HG02571 (cell line): ENCODE measurements around the gene CRISPLD2.

Experiments used
- ATAC-seq: cut with Tn5 transposase; IDR thresholded peaks from one replicate; pipeline ENCODE4 v1.9.1; 2021; ENCODE audit warnings: mild to moderate bottlenecking, moderate library complexity; ENCODE audit not compliant: unreplicated experiment

CRISPLD2 gene

DNA sequence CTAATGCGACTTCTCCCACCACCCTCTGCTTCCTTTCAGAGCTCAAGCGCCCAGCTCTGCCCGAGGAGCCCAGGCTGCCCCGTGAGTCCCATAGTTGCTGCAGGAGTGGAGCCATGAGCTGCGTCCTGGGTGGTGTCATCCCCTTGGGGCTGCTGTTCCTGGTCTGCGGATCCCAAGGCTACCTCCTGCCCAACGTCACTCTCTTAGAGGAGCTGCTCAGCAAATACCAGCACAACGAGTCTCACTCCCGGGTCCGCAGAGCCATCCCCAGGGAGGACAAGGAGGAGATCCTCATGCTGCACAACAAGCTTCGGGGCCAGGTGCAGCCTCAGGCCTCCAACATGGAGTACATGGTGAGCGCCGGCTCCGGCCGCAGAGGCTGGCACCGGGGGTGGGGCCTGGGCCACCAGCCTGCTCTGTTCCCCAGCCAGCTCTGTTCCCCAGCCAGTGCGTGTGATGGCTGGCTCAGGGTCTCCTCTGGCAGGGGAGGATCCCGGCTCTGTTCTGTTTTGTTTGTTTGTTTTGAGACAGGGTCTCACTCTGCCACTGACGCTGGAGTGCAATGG, 18.7 kb downstream of the CRISPLD2 start:
- ATAC-seq: no peak

DNA sequence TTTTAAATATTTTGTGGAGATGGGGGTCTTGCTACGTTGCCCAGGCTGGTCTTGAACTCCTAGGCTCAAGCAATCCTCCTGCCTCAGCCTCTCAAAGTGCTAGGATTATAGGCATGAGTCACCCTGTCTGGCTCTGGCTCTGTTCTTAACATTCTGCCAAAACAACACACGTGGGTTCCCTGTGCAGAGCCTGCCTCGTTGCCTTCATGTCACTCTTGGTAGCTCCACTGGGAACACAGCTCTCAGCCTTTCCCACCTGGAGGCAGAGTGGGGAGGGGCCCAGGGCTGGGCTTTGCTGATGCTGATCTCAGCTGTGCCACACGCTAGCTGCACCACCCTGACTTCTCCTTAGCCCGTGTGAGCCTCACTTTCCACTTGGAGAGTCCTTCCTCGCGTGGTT, 19.3 kb downstream of the CRISPLD2 start:
- no peak for ATAC-seq

- no peak for ATAC-seq
Measured at GRCh38 chr16:84839956-84840355, 20.2 kb downstream of the CRISPLD2 start.

GRCh38 chr16:84840687-84841627, 21.2 kb downstream of the CRISPLD2 start:
- no peak for ATAC-seq

DNA sequence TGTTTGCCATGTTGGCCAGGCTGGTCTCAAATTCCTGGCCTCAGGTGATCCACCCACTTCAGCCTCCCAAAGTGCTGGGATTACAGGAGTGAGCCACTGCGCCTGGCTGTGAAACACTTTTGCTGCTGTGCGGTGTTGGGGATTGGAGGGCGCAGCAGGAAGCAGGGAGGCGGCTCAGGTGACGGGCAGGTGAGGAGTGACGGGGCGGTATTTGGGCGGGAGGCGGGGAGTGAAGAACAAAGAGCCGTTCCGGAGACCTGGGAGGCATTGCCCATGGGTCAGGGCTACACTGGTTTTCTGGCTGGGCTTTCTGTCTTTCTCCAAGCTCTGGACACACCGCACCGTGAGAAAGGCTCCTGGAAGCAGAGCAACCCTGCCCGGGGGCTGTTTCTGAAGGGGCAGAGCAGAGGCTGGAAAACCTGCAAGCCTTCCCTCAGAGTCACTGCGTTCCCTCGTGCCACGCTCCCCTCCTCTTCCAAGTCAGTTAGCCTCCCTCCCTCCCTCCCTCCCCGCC, 22.1 kb downstream of the CRISPLD2 start:
- no peak for ATAC-seq

DNA sequence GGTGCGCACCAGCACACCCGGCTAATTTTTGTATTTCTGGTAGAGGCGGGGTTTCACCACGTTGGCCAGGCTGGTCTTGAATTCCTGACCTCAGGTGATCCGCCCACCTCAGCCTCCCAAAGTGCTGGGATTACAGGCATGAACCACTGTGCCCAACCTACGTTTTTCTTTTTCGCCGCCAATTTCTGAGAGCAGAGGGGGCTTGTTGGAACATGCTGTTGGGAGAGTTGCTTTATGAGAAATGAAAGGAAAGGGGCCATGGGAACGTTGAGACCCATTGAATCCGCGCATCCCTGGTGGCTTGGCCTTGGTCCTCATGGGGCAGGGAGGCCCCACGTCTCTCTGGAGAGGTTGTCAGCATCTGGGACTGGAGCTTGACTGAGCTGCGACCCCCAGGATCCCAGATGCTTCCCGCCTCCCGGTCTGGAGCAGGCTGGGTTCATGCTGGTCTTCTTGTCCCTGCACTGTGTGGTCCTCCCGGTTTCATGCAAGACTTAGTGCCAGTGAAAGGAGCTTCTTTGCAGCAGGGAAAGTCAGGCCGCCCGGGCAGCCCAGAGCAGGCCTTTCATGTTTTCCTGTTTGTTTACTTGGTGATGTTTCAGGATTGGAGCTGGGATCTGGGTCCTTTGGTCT, 22.8 kb downstream of the CRISPLD2 start:
- no peak for ATAC-seq

- no peak for ATAC-seq
Measured at GRCh38 chr16:84843149-84844048, 23.6 kb downstream of the CRISPLD2 start.

DNA sequence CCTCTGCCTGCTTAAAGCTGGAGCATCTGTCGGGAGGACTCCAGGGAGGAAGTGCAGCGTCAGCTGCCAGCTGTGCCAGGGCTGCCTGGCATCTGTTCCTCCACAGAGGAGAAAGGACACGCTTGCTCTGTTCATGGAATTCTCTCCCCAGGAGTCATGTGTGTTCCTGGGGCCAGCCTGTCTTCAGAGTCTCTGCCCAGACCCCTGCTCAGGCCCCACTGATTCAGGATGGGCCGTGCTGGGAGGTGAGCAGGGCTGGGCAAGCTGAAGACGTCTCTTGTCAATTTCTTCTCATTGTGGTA, 24.2 kb downstream of the CRISPLD2 start:
- no peak for ATAC-seq

DNA sequence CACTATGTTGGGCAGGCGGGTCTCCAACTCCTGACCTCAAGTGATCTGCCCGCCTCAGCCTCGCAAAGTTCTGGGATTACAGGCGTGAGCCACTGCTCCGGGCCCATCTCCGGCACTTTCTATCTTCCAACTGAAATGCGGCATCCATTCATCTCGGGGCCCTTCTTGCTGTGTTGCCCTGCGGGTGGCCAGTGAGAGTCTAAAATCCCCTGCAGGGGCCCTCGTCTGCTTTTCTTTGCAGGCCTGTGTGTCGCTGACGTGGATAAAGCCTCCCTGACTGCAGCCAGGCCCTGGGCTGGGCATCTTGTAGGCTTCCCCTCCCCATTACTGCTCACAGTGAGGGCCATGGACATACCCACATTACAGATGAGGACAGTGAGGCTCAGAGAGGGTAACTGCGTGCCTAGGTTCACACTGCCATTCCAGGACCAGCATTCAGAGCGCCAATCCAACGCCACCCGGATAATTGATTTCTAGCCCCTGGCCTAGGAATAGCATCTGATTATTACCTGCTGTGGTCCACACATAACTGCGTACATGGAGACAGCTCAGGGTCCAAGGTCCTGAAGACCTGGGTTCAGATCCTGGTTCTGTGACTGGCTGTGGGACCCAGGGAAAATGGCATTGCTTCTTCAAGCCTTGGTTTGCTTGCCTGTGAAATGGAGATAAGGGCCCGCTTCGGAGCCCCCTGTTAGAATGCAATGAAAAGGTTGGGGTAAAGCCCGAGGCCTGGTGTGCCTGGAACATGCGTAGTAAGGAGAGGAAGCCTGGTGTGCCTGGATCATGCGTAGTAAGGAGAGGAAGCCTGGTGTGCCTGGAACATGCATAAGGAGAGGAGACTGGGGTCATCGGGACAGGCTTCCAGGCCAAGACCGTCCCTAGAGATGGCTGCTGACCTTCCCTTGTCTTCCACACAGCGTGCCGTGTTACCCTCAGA, 25.0 kb downstream of the CRISPLD2 start:
- ATAC-seq: no peak

DNA sequence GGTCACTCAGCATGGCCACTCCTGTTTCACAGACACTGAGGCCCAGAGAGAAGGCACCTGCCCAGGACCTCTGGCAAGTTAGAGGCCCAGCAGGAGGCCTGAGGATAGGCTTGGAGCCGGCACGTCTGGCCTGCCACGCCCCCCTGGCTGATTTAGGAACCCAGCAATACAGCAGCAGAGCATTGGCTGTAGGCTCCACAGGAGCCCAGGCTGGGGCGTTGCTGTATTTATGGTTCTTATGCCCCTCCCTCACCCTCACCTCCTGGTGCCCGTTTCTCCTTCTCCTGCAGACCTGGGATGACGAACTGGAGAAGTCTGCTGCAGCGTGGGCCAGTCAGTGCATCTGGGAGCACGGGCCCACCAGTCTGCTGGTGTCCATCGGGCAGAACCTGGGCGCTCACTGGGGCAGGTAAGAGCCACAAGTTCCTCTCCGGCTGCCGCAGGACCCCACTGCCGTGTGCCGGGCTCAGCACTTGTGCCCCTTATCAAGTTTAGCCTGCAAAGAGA, 25.8 kb downstream of the CRISPLD2 start:
- ATAC-seq: no peak

DNA sequence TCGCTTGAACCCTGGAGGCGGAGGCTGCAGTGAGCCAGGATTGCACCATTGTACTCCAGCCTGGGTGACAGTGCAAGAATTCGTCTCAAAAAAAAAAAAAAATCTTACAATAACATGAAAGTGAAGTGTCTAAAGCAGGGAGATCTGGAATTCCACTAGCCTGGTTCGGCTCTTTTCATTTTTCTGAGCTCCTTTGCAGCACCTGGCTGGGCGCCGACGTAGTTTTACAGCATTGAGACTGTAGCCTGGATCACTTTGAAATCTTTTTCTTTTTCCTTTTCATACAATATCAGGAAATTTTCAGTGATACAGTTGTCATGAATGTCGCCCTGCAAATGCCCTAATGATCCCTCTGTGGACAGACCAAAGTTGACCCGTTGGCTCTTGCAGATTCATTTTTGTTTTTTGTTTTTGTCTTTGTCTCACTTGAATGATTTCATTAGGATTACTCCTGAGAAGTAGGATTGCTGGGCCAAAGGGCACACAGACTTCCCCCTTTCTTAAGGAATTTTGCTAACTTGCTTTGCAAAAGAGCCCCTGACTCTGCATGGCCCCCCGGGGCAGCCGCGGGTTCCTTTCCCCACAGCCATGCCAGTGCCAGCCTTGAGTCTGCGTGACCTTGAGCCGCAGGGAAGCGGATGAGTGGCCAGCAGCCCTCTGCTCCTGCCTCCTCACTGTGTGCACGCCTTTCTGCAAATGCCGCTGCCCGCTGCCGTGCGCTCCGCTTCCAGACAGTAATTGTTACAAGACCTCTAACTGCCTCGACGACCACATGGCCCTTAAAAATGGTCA, 28.0 kb downstream of the CRISPLD2 start:
- ATAC-seq: no peak

DNA sequence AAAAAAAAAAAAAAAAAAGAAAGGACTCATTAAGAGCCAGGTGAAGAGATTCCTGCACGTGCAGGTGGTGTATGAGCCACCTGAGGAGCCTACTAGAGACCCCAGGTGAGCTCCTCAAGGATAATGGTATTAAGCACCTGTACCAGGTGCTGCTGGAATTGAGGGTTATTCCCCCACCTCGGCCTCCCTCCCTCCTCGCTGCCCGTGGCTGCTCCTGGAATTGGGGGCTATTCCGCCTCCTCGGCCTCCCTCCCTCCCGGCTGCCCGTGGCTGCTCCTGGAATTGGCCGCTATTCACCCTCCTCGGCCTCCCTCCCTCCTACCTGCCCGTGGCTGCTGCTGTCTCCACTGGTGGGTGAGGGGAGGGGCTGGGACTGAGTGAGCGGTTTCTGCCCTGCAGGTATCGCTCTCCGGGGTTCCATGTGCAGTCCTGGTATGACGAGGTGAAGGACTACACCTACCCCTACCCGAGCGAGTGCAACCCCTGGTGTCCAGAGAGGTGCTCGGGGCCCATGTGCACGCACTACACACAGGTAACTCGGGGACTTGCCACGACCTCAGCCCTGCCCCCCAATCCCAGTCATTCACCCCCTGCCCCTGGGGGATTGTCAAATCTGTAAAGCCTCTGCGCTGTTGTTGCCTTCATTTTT, 29.3 kb downstream of the CRISPLD2 start:
- no peak for ATAC-seq

DNA sequence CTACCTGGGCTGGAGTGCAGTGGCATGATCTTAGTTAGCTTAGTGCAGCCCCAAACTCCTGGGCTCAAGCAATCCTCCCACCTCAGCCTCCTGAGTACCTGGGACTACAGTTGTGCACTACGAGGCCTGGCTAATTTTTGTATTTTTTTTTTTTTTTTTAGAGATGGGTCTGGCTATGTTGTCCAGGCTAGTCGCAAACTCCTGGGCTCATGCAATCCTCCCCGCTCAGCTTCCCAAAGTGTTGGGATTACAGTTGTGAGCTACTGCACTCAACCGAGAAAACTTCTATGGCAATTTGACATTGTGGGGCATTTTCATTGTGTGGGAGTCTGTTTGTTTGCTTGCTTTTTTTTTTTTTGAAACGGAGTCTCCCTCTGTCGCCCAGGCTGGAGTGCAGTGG, 30.0 kb downstream of the CRISPLD2 start:
- no peak for ATAC-seq

- no peak for ATAC-seq
Measured at GRCh38 chr16:84850714-84851113, 30.9 kb downstream of the CRISPLD2 start.

DNA sequence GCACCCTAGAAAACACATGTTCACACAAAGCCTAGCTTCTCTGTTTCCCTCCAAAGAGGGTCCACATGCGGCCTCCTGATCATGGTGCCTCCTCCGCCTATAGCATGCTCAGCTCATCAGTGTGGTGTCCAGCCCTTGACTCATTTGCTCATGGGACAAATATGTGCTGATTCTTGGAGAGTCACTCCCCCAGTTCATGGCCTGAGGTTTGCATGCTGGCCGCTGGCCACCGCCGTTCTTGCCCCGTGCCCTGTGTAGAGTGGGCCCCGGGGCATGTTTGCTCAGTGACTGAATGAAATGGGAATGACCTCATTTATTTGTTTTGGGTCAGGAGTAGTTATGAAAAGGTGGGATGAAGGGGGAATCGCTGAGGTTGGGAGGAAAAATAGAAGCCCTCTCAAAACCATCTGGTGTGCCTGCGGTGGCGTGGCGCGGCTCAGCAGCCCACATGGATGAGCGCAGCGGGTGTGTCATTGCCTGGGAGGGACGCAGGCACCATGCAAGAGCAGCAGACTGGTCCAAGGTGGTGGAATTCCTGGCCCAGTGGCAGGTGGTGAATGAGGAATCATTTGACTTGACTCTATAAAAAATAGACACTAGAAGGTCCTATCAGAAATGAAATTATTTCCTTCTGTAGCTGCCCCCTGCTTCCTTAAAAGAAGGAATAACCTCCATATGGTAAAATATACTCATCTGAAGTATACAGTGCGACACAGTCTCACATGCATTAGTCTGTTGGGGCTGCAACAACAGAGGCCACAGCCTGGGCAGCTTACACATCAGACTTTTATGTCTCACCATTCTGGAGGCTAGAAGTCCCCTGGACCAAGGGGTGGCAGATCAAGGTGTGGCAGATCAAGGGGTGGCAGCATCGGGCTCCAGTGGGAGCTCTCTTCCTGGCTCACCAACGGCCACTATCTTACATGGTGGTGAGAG, 31.7 kb downstream of the CRISPLD2 start:
- ATAC-seq: no peak

DNA sequence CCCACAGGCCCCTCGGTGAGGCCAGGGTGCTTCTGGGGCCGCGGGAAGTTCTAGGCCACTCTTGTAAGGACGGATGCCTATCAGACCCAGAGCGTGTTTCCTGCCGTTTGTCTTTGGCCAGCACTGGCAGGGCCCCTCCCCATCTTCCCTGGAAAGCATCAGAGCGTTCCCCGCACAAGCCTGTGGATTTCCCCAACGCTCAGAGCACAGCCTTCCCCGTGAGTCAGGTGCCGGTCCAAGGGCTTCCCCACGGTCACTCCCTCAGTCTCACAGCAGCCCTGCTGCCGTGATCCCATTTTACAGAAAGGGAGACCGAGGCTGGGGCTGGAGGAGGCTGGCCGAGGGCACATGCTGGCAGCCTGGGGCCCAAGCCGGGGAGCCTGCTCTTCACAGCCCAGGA, 33.7 kb downstream of the CRISPLD2 start:
- ATAC-seq: no peak

- ATAC-seq: no peak
Measured at GRCh38 chr16:84854759-84855158, 35.0 kb downstream of the CRISPLD2 start.
